Cardiac fibroblast (primary cell): Measurements from ENCODE around the gene PPP4C.

ENCODE experiments used
- DNase-seq, 2 donors: peaks; one replicate each; pipeline versions ENCODE4 v3.0.0 to v3.0.0-alpha.2; 2010; ENCODE audit warnings: low read depth in 2 of 2
- H3K4me3 ChIP-seq, 2 donors: replicated peaks in 1 of 2; 1 replicate in 1 of 2; 2 replicates in 1 of 2; pipeline ENCODE4 v1.5.1; 2011; ENCODE audit warnings: low read depth in 2 of 2, low read length in 2 of 2, mild to moderate bottlenecking in 2 of 2, moderate library complexity in 1 of 2
- TF ChIP-seq, protein P1 (sequence below): IDR thresholded peaks from one replicate; pipeline ENCODE4 v1.5.1; 2011; ENCODE audit warnings: low read depth, mild to moderate bottlenecking, low read length, inconsistent platforms

The PPP4C gene

DNA sequence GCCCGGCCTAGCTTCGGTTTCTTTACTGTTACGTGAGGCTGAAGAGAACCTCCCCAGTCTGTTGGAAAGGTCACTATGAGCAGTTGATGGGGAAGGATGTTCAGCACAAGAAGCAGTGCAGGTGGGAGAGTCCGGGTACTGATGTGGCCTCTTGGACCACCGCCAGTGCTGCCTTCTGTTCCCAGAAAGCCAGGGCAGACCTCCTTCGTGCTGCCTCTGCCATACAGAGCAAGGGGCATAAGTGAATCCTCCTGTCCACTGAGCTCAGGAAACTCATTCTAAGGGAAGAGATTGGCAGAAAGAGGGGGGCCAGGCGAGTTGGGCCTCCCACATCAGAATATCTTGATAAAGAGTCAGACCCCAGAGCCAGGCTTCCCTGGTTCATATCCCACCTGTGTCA, 3.7 kb downstream of the PPP4C start:
- DNase-seq: no peak
- TF ChIP-seq, protein P1, sequence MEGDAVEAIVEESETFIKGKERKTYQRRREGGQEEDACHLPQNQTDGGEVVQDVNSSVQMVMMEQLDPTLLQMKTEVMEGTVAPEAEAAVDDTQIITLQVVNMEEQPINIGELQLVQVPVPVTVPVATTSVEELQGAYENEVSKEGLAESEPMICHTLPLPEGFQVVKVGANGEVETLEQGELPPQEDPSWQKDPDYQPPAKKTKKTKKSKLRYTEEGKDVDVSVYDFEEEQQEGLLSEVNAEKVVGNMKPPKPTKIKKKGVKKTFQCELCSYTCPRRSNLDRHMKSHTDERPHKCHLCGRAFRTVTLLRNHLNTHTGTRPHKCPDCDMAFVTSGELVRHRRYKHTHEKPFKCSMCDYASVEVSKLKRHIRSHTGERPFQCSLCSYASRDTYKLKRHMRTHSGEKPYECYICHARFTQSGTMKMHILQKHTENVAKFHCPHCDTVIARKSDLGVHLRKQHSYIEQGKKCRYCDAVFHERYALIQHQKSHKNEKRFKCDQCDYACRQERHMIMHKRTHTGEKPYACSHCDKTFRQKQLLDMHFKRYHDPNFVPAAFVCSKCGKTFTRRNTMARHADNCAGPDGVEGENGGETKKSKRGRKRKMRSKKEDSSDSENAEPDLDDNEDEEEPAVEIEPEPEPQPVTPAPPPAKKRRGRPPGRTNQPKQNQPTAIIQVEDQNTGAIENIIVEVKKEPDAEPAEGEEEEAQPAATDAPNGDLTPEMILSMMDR: no peak
- no peak overlapping the region for H3K4me3 ChIP-seq

DNA sequence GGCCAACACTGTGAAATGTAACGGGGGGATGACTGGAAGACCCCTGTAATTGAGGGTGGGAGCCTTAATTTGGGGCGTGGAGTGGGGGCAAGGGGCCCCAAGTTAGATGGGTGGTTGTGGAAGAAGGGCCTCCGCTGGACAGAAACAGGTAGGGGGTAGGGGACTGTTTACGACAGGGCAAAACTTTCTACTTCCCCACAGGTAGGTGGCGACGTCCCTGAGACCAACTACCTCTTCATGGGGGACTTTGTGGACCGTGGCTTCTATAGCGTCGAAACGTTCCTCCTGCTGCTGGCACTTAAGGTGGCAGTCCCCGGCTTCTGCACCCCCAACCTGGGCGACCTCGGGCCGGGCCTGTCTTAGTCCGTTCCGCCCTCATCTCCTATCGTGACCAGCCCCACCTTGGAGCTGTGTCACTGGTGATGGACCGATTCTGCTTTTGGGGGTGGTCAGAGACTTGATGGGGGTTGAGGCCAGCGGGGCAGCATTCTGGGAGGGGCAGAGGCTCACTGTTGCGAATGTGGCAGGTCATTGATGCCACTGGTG, 6.8 kb downstream of the PPP4C start:
- no peak for DNase-seq
- no peak overlapping the region for H3K4me3 ChIP-seq
- TF ChIP-seq, protein P1: peak; percentile 7

DNA sequence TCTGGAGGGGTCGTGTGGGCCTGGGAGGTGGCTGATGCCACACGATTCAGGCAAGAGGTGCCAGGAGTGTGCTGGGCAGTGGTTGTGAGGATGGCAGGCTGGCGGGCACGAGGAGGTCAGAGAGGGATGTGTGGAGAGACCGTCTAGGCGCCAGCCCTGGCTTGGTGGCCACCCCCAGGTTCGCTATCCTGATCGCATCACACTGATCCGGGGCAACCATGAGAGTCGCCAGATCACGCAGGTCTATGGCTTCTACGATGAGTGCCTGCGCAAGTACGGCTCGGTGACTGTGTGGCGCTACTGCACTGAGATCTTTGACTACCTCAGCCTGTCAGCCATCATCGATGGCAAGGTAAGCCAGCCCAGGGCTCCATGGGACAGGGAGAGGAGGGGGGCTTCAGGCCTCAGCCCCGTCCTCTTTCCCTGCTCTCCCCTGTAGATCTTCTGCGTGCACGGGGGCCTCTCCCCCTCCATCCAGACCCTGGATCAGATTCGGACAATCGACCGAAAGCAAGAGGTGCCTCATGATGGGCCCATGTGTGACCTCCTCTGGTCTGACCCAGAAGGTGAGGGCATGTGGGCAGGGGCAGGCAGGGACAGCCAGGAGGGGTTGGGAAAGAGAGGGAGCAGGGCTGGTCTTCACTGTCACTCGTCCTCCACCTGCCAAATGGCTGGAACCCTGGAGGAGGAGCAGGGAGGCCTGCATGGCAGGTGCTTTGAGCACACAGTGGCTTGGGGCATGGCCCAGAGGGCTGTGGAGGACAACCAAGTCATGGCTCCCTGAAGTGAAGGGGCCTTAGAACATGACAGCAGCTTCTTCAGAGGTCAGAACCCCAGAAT, 7.6 kb downstream of the PPP4C start:
- H3K4me3 ChIP-seq: no peak overlapping the region
- no peak for DNase-seq
- TF ChIP-seq, protein P1: no peak

DNA sequence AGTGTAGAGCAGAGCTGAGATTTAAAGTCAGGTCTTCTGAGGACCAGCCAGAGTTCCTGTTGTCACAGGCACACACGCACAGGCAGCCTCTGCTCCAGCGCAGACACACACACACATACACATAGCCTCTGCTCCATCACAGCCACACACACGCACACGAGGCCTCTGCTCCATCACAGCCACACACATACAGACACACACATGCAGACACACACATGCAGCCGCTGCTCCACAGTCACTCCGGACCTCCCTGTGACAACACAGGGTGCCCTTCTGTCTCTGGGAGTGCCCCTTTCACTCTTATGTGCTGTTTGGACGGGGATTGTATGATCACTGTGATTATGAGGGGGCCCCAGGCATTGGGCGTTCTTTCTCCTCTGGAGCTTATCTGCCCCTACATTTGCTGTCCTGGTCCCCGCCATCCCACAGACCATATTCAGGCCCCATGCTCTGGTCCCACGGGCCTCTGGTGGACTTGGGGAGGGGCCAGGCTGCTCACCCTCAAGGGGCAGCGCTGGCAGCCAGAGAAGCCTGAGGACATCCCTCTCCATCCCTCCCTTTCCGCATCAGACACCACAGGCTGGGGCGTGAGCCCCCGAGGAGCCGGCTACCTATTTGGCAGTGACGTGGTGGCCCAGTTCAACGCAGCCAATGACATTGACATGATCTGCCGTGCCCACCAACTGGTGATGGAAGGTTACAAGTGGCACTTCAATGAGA, 8.5 kb downstream of the PPP4C start:
- no peak for DNase-seq
- no peak overlapping the region for H3K4me3 ChIP-seq
- TF ChIP-seq, protein P1: no peak

DNA sequence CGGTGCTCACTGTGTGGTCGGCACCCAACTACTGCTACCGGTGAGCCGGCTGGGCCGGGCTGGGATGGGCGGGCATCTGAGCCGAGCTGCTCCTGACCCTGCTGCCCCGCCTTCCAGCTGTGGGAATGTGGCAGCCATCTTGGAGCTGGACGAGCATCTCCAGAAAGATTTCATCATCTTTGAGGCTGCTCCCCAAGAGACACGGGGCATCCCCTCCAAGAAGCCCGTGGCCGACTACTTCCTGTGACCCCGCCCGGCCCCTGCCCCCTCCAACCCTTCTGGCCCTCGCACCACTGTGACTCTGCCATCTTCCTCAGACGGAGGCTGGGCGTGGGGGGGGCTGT, 9.0 kb downstream of the PPP4C start:
- TF ChIP-seq, protein P1: no peak
- H3K4me3 ChIP-seq: no peak overlapping the region
- DNase-seq: peak in 1 of 2 donors; percentile 43

DNA sequence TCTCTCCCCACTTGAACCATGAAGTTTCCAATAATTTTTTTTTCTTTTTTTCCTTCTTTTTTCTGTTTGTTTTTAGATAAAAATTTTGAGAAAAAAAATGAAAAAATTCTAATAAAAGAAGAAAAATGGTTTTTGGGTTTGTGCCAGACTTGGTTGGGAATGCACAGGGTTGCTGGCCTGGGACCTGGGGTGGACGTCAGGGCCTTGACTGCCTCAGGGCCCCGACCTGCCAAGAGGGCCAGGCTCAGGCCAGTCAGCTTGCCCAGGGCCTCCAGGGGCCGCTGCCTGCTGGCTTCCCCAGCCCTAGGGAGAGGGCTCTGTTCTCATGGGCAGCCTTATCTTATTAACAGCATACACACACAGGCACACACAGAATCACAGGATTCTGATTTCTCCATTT, 9.5 kb downstream of the PPP4C start:
- no peak for DNase-seq
- TF ChIP-seq, protein P1: no peak
- no peak overlapping the region for H3K4me3 ChIP-seq
